ENCODE data around the gene TRIM8.

DNA sequence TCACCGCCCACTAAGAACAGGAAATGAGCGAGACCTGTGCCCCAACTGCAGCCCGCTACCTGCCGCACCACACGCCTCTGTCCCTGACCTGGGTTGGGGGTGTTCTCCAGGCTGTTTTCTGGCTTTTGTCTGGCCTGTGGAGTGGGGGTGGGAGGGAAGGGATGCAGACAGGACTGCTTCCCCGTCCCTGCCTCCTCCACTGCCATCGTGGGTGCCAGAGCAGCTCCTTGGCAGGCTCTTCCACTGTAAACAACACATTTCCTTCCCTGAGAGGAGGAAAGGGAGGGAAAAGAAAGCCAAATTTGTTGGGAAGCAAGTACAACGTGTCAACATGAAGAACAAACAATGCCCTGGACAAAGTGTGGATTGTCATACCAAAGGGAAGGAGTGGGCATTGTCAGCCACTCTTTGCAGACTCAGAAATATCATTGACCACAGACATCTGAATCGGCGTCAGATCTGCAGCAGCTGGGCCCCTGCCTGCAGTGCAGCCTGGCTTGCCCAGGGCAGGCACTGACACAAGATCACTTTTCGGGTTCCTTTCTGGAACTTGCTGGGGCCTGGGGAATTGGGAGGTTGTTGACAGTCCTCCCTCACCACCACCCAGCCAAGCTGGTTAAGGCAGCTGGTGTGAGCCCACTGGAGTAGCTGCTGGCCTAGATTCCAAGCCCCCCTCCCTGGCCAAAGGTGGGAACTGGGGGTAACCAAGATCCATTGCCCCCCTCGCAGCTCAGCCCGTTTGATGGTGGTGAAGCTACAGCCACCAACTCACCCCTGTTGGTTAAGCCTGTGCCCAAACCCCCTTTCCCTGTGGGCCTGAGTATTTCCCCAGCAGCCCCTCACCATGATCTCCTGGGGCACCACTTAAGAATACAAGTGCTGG, 22.6 kb upstream of the TRIM8 start:
- TF ChIP-seq CTCF (IDR thresholded peaks at IDR 0.05; ENCODE audit: low read depth, low read length, poor library complexity, severe bottlenecking): no peak
- TF ChIP-seq EZH2phosphoT487 (IDR thresholded peaks at IDR 0.05; ENCODE audit: borderline replicate concordance, low read length): no peak
